Measurements from ENCODE around the gene MSTO1. TPM values are rescaled to one million over a fixed set of nuclear protein-coding genes. Genes with fewer than 3 reads are reported as not detected.
A peak's percentile ranks its signal among the peaks of the same experiment; 100 is the strongest.
"Not testable (repeated sequence)": the region's sequence is repeated elsewhere in the genome, so short reads cannot be mapped to it uniquely, and the experiment has no call there.

The MSTO1 gene
- total and polyA plus RNA-seq, 5 donors from 2014 or later, result 7.0 to 46.0 (median 11.7) TPM

DNA sequence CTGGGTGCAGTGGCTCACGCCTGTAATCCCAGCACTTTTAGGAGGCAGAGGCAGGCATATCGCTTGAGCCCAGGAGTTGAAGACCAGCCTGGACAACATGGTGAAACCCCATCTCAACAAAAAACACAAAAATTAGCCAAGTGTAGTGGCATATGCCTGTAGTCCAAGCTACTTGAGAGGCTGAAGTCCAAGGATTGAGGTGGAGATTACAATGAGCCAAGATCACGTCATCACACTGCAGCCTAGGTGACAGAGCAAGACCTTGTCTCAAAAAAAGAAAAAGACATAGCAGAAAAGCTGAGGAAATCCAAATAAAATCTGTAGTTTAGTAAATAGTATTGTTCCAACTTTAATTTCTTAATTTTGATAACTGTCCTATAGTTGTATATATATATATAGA, 35.9 kb upstream of the MSTO1 start:
- peaks cover 10 to 14% (median 11%) of the 10 kb centered on the region in 4 donors for H3K4me1 Mint-ChIP-seq
- H3K4me3 Mint-ChIP-seq, result no peak overlapping the region
- H3K9me3 Mint-ChIP-seq, result no peaks in the 10 kb centered on the region
- H3K27ac Mint-ChIP-seq, result no peak overlapping the region
- no peaks in the 10 kb centered on the region for H3K27me3 Mint-ChIP-seq
- ATAC-seq (ENCODE audit: low read depth in 2 of 2) (no peak), DNase-seq (no peak)
- Histone ChIP-seq H3K27me3 (ENCODE audit: control insufficient read depth, insufficient read depth, low read length) (no peaks in the 10 kb centered on the region), H3K9me3 (ENCODE audit: control insufficient read depth in 2 of 2, low read length in 2 of 2) (no peaks in the 10 kb centered on the region), H3K36me3 (ENCODE audit: control insufficient read depth, insufficient read depth, low read length) (peaks cover 6% of the 10 kb centered on the region), H3K4me1 (ENCODE audit: control insufficient read depth, insufficient read depth, low read length, poor library complexity, severe bottlenecking) (no peaks in the 10 kb centered on the region), H3K4me3 (ENCODE audit: low read depth, low read length) (no peak overlapping the region), H3K27ac (ENCODE audit: insufficient read depth, low read length, poor library complexity, severe bottlenecking) (no peak overlapping the region)
- H3K36me3 Mint-ChIP-seq, result peaks cover 8% of the 10 kb centered on the region

GRCh38 chr1:155575608-155576007, 34.4 kb upstream of the MSTO1 start:
- not testable (repeated sequence) for H3K27me3 ChIP-seq (ENCODE audit: control insufficient read depth, insufficient read depth, low read length); H3K4me3 Mint-ChIP-seq; H3K27ac Mint-ChIP-seq; H3K27ac ChIP-seq (ENCODE audit: insufficient read depth, low read length, poor library complexity, severe bottlenecking); DNase-seq; H3K36me3 Mint-ChIP-seq; H3K9me3 Mint-ChIP-seq; H3K4me3 ChIP-seq (ENCODE audit: low read depth, low read length); H3K4me1 Mint-ChIP-seq; ATAC-seq (ENCODE audit: low read depth in 2 of 2); H3K27me3 Mint-ChIP-seq; H3K9me3 ChIP-seq (ENCODE audit: control insufficient read depth in 2 of 2, low read length in 2 of 2); H3K4me1 ChIP-seq (ENCODE audit: control insufficient read depth, insufficient read depth, low read length, poor library complexity, severe bottlenecking); H3K36me3 ChIP-seq (ENCODE audit: control insufficient read depth, insufficient read depth, low read length)

- DNase-seq; ATAC-seq (ENCODE audit: low read depth in 2 of 2); H3K36me3 ChIP-seq (ENCODE audit: control insufficient read depth, insufficient read depth, low read length); H3K27me3 Mint-ChIP-seq; H3K9me3 Mint-ChIP-seq; H3K27ac ChIP-seq (ENCODE audit: insufficient read depth, low read length, poor library complexity, severe bottlenecking); H3K27me3 ChIP-seq (ENCODE audit: control insufficient read depth, insufficient read depth, low read length); H3K9me3 ChIP-seq (ENCODE audit: control insufficient read depth in 2 of 2, low read length in 2 of 2); H3K4me3 Mint-ChIP-seq; H3K4me1 ChIP-seq (ENCODE audit: control insufficient read depth, insufficient read depth, low read length, poor library complexity, severe bottlenecking); H3K36me3 Mint-ChIP-seq; H3K4me3 ChIP-seq (ENCODE audit: low read depth, low read length); H3K4me1 Mint-ChIP-seq: not testable (repeated sequence)
- H3K27ac Mint-ChIP-seq, result peak overlapping the region in 1 of 3 donors; percentile 62
Measured at GRCh38 chr1:155583846-155584245, 26.2 kb upstream of the MSTO1 start.

DNA sequence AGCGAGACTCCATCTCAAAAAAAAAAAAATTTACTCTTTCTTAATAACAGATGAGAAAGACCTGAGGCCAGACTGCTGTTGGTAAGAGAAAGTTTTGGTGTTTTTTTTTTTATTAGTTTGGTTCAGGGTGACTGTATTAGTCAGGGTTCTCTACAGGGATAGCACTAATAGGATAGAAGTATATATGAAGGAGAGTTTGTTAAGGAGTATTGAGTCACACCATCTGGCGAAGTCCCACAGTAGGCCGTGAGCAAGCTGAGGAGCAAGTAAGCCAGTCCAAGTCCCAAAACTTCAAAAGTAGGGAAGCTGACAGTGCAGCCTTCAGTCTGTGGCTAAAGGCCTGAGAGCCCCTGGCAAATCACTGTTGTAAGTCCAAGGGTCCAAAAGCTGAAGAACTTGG, 20.7 kb upstream of the MSTO1 start:
- not testable (repeated sequence) for H3K36me3 Mint-ChIP-seq; H3K4me3 Mint-ChIP-seq; H3K36me3 ChIP-seq (ENCODE audit: control insufficient read depth, insufficient read depth, low read length); H3K4me1 Mint-ChIP-seq; H3K4me3 ChIP-seq (ENCODE audit: low read depth, low read length); DNase-seq; H3K4me1 ChIP-seq (ENCODE audit: control insufficient read depth, insufficient read depth, low read length, poor library complexity, severe bottlenecking); H3K27ac ChIP-seq (ENCODE audit: insufficient read depth, low read length, poor library complexity, severe bottlenecking); H3K9me3 ChIP-seq (ENCODE audit: control insufficient read depth in 2 of 2, low read length in 2 of 2); H3K27ac Mint-ChIP-seq; H3K27me3 Mint-ChIP-seq; H3K9me3 Mint-ChIP-seq; ATAC-seq (ENCODE audit: low read depth in 2 of 2); H3K27me3 ChIP-seq (ENCODE audit: control insufficient read depth, insufficient read depth, low read length)

- H3K9me3 Mint-ChIP-seq; H3K9me3 ChIP-seq (ENCODE audit: control insufficient read depth in 2 of 2, low read length in 2 of 2); DNase-seq; H3K36me3 Mint-ChIP-seq; H3K36me3 ChIP-seq (ENCODE audit: control insufficient read depth, insufficient read depth, low read length); H3K4me1 Mint-ChIP-seq; H3K27ac ChIP-seq (ENCODE audit: insufficient read depth, low read length, poor library complexity, severe bottlenecking); H3K27ac Mint-ChIP-seq; H3K4me1 ChIP-seq (ENCODE audit: control insufficient read depth, insufficient read depth, low read length, poor library complexity, severe bottlenecking); H3K27me3 ChIP-seq (ENCODE audit: control insufficient read depth, insufficient read depth, low read length); H3K27me3 Mint-ChIP-seq; H3K4me3 Mint-ChIP-seq; ATAC-seq (ENCODE audit: low read depth in 2 of 2); H3K4me3 ChIP-seq (ENCODE audit: low read depth, low read length): not testable (repeated sequence)
Measured at GRCh38 chr1:155590516-155591247, 19.3 kb upstream of the MSTO1 start.

- DNase-seq, result peak; percentile 18 to 77 (median 66)
- H3K9me3 ChIP-seq (ENCODE audit: control insufficient read depth in 2 of 2, low read length in 2 of 2), result no peaks in the 10 kb centered on the region
- no peaks in the 10 kb centered on the region for H3K4me1 ChIP-seq (ENCODE audit: control insufficient read depth, insufficient read depth, low read length, poor library complexity, severe bottlenecking)
- Mint-ChIP-seq H3K36me3 (no peaks in the 10 kb centered on the region), H3K27me3 (no peaks in the 10 kb centered on the region), H3K27ac (no peak overlapping the region), H3K4me3 (no peak overlapping the region), H3K4me1 (peaks cover 0 to 4% (median 2%) of the 10 kb centered on the region in 4 donors), H3K9me3 (no peaks in the 10 kb centered on the region)
- no peak overlapping the region for H3K4me3 ChIP-seq (ENCODE audit: low read depth, low read length)
- no peaks in the 10 kb centered on the region for H3K27me3 ChIP-seq (ENCODE audit: control insufficient read depth, insufficient read depth, low read length)
- H3K36me3 ChIP-seq (ENCODE audit: control insufficient read depth, insufficient read depth, low read length), result no peaks in the 10 kb centered on the region
- H3K27ac ChIP-seq (ENCODE audit: insufficient read depth, low read length, poor library complexity, severe bottlenecking), result no peak overlapping the region
- peak; percentile 62 to 67 for ATAC-seq (ENCODE audit: low read depth in 2 of 2)
Measured at GRCh38 chr1:155591770-155592169, 18.2 kb upstream of the MSTO1 start.

- H3K27me3 ChIP-seq (ENCODE audit: control insufficient read depth, insufficient read depth, low read length); H3K36me3 Mint-ChIP-seq; DNase-seq; H3K9me3 ChIP-seq (ENCODE audit: control insufficient read depth in 2 of 2, low read length in 2 of 2); H3K27me3 Mint-ChIP-seq; H3K27ac ChIP-seq (ENCODE audit: insufficient read depth, low read length, poor library complexity, severe bottlenecking); ATAC-seq (ENCODE audit: low read depth in 2 of 2); H3K36me3 ChIP-seq (ENCODE audit: control insufficient read depth, insufficient read depth, low read length); H3K9me3 Mint-ChIP-seq; H3K4me3 ChIP-seq (ENCODE audit: low read depth, low read length); H3K4me1 ChIP-seq (ENCODE audit: control insufficient read depth, insufficient read depth, low read length, poor library complexity, severe bottlenecking); H3K27ac Mint-ChIP-seq: not testable (repeated sequence)
- H3K4me1 Mint-ChIP-seq, result peaks cover 0 to 13% (median 5%) of the 10 kb centered on the region in 4 donors
- peak overlapping the region in 1 of 4 donors; percentile 61 for H3K4me3 Mint-ChIP-seq
Measured at GRCh38 chr1:155595877-155596474, 14.0 kb upstream of the MSTO1 start.

- H3K27me3 ChIP-seq (ENCODE audit: control insufficient read depth, insufficient read depth, low read length), result no peaks in the 10 kb centered on the region
- Mint-ChIP-seq H3K4me3 (no peak overlapping the region), H3K4me1 (peaks cover 0 to 13% (median 5%) of the 10 kb centered on the region in 4 donors), H3K27me3 (no peaks in the 10 kb centered on the region), H3K36me3 (no peaks in the 10 kb centered on the region), H3K9me3 (no peaks in the 10 kb centered on the region), H3K27ac (no peak overlapping the region)
- H3K9me3 ChIP-seq (ENCODE audit: control insufficient read depth in 2 of 2, low read length in 2 of 2), result no peaks in the 10 kb centered on the region
- H3K27ac ChIP-seq (ENCODE audit: insufficient read depth, low read length, poor library complexity, severe bottlenecking), result no peak overlapping the region
- peaks cover 8% of the 10 kb centered on the region for H3K4me1 ChIP-seq (ENCODE audit: control insufficient read depth, insufficient read depth, low read length, poor library complexity, severe bottlenecking)
- no peak overlapping the region for H3K4me3 ChIP-seq (ENCODE audit: low read depth, low read length)
- ATAC-seq (ENCODE audit: low read depth in 2 of 2) (no peak), DNase-seq (no peak)
- no peaks in the 10 kb centered on the region for H3K36me3 ChIP-seq (ENCODE audit: control insufficient read depth, insufficient read depth, low read length)
Measured at GRCh38 chr1:155596864-155597263, 13.2 kb upstream of the MSTO1 start.

Measured in CD4-positive, CD25-positive, alpha-beta regulatory T cell (primary cell).